NT2/D1 (cell line): ENCODE measurements around the gene MAN1A2.

Source experiments
- DNase-seq: peaks from one replicate; pipeline ENCODE4 v3.0.0-alpha.2; 2011; ENCODE audit warnings: low read depth, low spot score
- H3K27me3 ChIP-seq: 2 replicates; pipeline ENCODE4 v1.6.0; 2011; ENCODE audit warnings: mild to moderate bottlenecking; ENCODE audit not compliant: insufficient read length, insufficient read depth
- H3K36me3 ChIP-seq: 2 replicates; pipeline ENCODE4 v1.6.1; 2011; ENCODE audit warnings: mild to moderate bottlenecking, low read length, mixed read lengths; ENCODE audit not compliant: insufficient read depth, insufficient read length
- H3K4me1 ChIP-seq: 2 replicates; pipeline ENCODE4 v1.5.1; 2011; ENCODE audit not compliant: insufficient read depth, insufficient read length
- H3K4me3 ChIP-seq: 2 replicates; pipeline ENCODE4 v1.5.1; 2011; ENCODE audit warnings: low read depth; ENCODE audit not compliant: insufficient read length
- H3K9ac ChIP-seq: 2 replicates; pipeline ENCODE4 v1.6.0; 2011; ENCODE audit warnings: low read depth; ENCODE audit not compliant: insufficient read length
- H3K9me3 ChIP-seq: 2 replicates; pipeline ENCODE4 v1.5.1; 2011; ENCODE audit warnings: mild to moderate bottlenecking, low read length; ENCODE audit not compliant: insufficient read depth
- SUZ12 ChIP-seq: IDR thresholded peaks from 2 replicates; pipeline ENCODE4 v1.6.1; 2011; ENCODE audit not compliant: insufficient read length, insufficient read depth; ENCODE audit errors: extremely low read depth
- YY1 ChIP-seq: IDR thresholded peaks from 2 replicates; pipeline ENCODE4 v1.6.1; 2011; ENCODE audit not compliant: insufficient read length, insufficient read depth
- ZNF274 ChIP-seq: IDR thresholded peaks from 2 replicates; pipeline ENCODE4 v1.6.1; 2011; ENCODE audit warnings: mild to moderate bottlenecking, low read depth, low read length

Gene MAN1A2

DNA sequence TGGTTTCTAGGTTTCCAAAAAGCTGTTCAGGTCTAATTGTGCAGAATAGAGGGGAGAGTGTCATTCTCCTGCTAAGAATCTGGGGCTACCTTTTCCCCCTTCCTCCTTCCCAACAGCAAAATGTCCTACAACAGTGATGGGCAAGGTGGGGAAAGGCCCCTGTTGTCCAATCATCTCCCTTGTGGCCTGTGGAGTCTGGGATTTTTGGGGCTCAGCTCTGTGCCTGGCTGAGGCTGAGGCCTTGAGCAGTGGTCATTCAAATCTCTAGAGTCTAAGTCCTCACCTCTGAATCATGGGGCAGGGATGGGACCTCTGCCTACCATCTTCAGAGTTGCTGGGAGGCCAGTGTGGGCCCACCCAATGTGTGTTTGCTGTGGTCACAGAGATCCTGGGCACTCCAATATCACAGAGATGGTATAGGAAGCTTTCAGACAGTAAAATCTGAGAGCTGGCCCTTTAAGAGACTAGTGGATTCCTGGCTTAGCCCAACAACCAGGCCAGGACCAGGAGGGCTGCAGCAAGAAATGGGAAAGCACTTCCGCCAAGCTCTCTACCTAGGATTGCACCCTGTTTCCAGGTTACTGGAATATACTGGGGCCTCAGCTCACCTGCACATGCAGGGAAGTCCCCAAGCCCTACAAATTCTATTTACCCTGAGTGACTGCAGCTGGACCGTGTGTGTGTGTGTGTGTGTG is 210.1 kb downstream of the MAN1A2 start:
- no peak overlapping the region for H3K4me3 ChIP-seq
- H3K4me1 ChIP-seq = peaks cover 7% of the 10 kb centered on the region
- TF ChIP-seq YY1 (no peak), SUZ12 (no peak), ZNF274 (no peak)
- H3K36me3 ChIP-seq = no peaks in the 10 kb centered on the region
- no peaks in the 10 kb centered on the region for H3K9me3 ChIP-seq
- H3K9ac ChIP-seq = no peak overlapping the region
- no peaks in the 10 kb centered on the region for H3K27me3 ChIP-seq
- no peak for DNase-seq

DNA sequence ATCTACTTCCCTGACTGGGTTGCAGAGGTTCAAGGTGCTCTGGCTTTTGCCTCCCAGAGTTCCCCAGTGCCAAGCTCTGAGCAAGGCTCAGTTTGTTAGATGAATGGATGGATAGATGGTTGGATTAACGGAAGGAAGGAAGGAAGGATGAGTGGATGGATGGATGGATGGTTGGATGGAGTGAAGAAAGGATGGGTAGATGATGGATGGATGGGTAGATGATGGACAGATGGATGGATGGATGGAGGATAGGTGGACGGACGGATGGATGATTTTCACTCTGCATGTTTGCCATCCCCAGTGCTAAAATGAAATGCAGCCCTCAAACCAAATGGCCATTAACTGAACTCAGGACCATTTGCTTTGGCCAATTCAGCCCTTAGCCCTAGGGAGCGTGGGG is 211.2 kb downstream of the MAN1A2 start:
- Histone ChIP-seq H3K27me3 (no peaks in the 10 kb centered on the region), H3K4me1 (peaks cover 11% of the 10 kb centered on the region), H3K9me3 (no peaks in the 10 kb centered on the region), H3K9ac (no peak overlapping the region), H3K36me3 (no peaks in the 10 kb centered on the region), H3K4me3 (no peak overlapping the region)
- no peak for DNase-seq
- TF ChIP-seq YY1 (no peak), SUZ12 (no peak), ZNF274 (no peak)
